ENCODE data around the gene ROM1.
"Not testable (repeated sequence)": the region's sequence is repeated elsewhere in the genome, so short reads cannot be mapped to it uniquely, and the experiment has no call there.

DNA sequence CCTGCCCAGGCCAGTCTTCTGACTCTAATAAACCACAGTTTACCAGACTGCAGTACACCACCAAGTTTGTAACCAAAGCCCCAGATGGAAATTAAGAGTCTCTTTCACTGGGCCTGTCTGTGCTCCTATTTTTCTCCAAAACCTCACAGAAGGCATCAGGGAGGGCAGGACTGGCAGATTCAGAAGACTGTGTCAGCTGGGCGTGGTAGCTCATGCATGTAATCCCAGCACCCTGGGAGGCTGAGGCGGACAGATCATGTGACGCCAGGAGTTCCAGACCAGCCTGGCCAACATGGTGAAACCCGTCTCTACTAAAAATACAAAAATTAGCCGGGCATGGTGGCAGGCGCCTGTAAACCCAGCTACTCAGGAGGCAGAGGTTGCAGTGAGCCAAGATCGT lies 27.7 kb upstream of the ROM1 start:
- TF ChIP-seq, protein P1, sequence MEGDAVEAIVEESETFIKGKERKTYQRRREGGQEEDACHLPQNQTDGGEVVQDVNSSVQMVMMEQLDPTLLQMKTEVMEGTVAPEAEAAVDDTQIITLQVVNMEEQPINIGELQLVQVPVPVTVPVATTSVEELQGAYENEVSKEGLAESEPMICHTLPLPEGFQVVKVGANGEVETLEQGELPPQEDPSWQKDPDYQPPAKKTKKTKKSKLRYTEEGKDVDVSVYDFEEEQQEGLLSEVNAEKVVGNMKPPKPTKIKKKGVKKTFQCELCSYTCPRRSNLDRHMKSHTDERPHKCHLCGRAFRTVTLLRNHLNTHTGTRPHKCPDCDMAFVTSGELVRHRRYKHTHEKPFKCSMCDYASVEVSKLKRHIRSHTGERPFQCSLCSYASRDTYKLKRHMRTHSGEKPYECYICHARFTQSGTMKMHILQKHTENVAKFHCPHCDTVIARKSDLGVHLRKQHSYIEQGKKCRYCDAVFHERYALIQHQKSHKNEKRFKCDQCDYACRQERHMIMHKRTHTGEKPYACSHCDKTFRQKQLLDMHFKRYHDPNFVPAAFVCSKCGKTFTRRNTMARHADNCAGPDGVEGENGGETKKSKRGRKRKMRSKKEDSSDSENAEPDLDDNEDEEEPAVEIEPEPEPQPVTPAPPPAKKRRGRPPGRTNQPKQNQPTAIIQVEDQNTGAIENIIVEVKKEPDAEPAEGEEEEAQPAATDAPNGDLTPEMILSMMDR (IDR thresholded peaks at IDR 0.05) = not testable (repeated sequence)
- not testable (repeated sequence) for TF ChIP-seq EP300, POLR2AphosphoS5 (IDR thresholded peaks at IDR 0.05)

All from suprapubic skin (tissue), 4 donors.